ENCODE data around the gene NAPB.
"Not testable (repeated sequence)": the region's sequence is repeated elsewhere in the genome, so short reads cannot be mapped to it uniquely, and the experiment has no call there.

Gene NAPB

GRCh38 chr20:23420943-23421931, at the start of gene NAPB:
NAPB (minus strand) TSS chr20:23421488; CDS start chr20:23421402, 86 bp downstream.
- DNase-seq (ENCODE audit: low read depth): peak; percentile 72

GRCh38 chr20:23466961-23467360, 45.7 kb upstream of the NAPB start:
- DNase-seq (ENCODE audit: low read depth): not testable (repeated sequence)

GRCh38 chr20:23461180-23461579, 39.9 kb upstream of the NAPB start:
- no peak for DNase-seq (ENCODE audit: low read depth)

- DNase-seq (ENCODE audit: low read depth): no peak
These were observed 38.3 kb upstream of the NAPB start for GRCh38 chr20:23459461-23460150.

GRCh38 chr20:23456873-23457272, 35.6 kb upstream of the NAPB start:
- DNase-seq (ENCODE audit: low read depth): no peak

- DNase-seq (ENCODE audit: low read depth): no peak
These were observed 35.1 kb upstream of the NAPB start for GRCh38 chr20:23456409-23456808.

- DNase-seq (ENCODE audit: low read depth): no peak
These were observed 34.4 kb upstream of the NAPB start for GRCh38 chr20:23455639-23456038.

GRCh38 chr20:23454816-23455215, 33.5 kb upstream of the NAPB start:
- no peak for DNase-seq (ENCODE audit: low read depth)

GRCh38 chr20:23453549-23454543, 32.6 kb upstream of the NAPB start:
- DNase-seq (ENCODE audit: low read depth): no peak

GRCh38 chr20:23452776-23453175, 31.5 kb upstream of the NAPB start, which contains the start of gene CST11:
CST11 (minus strand) TSS chr20:23452876; CDS start chr20:23452811, 65 bp downstream.
- DNase-seq (ENCODE audit: low read depth): no peak

- no peak for DNase-seq (ENCODE audit: low read depth)
These were observed 30.7 kb upstream of the NAPB start for GRCh38 chr20:23451956-23452487.

- no peak for DNase-seq (ENCODE audit: low read depth)
These were observed 29.6 kb upstream of the NAPB start for GRCh38 chr20:23450877-23451276.

- DNase-seq (ENCODE audit: low read depth): no peak
These were observed 28.1 kb upstream of the NAPB start for GRCh38 chr20:23449421-23449820.

- no peak for DNase-seq (ENCODE audit: low read depth)
These were observed 26.9 kb upstream of the NAPB start for GRCh38 chr20:23448167-23448566.

GRCh38 chr20:23446505-23446904, 25.2 kb upstream of the NAPB start:
- no peak for DNase-seq (ENCODE audit: low read depth)

- DNase-seq (ENCODE audit: low read depth): peak; percentile 56
These were observed 24.4 kb upstream of the NAPB start for GRCh38 chr20:23445596-23446217.

- DNase-seq (ENCODE audit: low read depth): no peak
These were observed 23.6 kb upstream of the NAPB start for GRCh38 chr20:23444859-23445258.

- DNase-seq (ENCODE audit: low read depth): no peak
These were observed 21.1 kb upstream of the NAPB start for GRCh38 chr20:23442436-23442835.

- peak; percentile 40 for DNase-seq (ENCODE audit: low read depth)
These were observed 20.6 kb upstream of the NAPB start for GRCh38 chr20:23441850-23442313.

- no peak for DNase-seq (ENCODE audit: low read depth)
These were observed 18.7 kb upstream of the NAPB start for GRCh38 chr20:23440004-23440403.

- no peak for DNase-seq (ENCODE audit: low read depth)
These were observed 17.4 kb upstream of the NAPB start for GRCh38 chr20:23438661-23439060.

Data from GM04504 (cell line).